Gastroesophageal sphincter (tissue), 4 donors: ENCODE measurements around the gene ADM5. TPM values are rescaled to one million over a fixed set of nuclear protein-coding genes. Genes with fewer than 3 reads are reported as not detected.

Experiments
- ATAC-seq: fragments of 150-250 bp; one replicate; pipeline ENCODE4 v1.9.1; 2016; ENCODE audit warnings: mild to moderate bottlenecking, moderate library complexity
- H3K27ac ChIP-seq, 4 donors: fragments of 200-600 bp; sonication (generic) in 3 of 4; 1 replicate in 3 of 4; 2 replicates in 1 of 4; pipeline ENCODE4 v1.5.1; 2016 to 2019
- H3K27me3 ChIP-seq: fragments of 200-600 bp; sonication (generic); one replicate; pipeline ENCODE4 v1.5.1; 2019
- H3K36me3 ChIP-seq, 2 donors: fragments of 200-600 bp; sonication (generic); one replicate each; pipeline ENCODE4 v1.5.1; 2019; ENCODE audit warnings: control low read depth in 1 of 2
- H3K4me1 ChIP-seq, 3 donors: fragments of 200-600 bp; sonication (generic); 1 replicate in 2 of 3; 2 replicates in 1 of 3; pipeline ENCODE4 v1.5.1; 2016 to 2019; ENCODE audit warnings: control low read depth in 2 of 3
- H3K4me3 ChIP-seq, 2 donors: fragments of 200-600 bp; sonication (generic); one replicate each; pipeline ENCODE4 v1.5.1; 2019; ENCODE audit warnings: mild to moderate bottlenecking in 1 of 2, moderate library complexity in 1 of 2
- H3K9me3 ChIP-seq, 3 donors: fragments of 200-600 bp; sonication (generic); one replicate each; pipeline ENCODE4 v1.5.1; 2017 to 2019; ENCODE audit warnings: control low read depth in 2 of 3
- CTCF ChIP-seq, 4 experiments: fragments of 200-600 bp in 2 of 4; fragments of 450-650 bp in 2 of 4; sonication (generic) in 1 of 4; IDR thresholded peaks; one replicate each; pipeline ENCODE4 v1.5.1; 2017 to 2019; ENCODE audit warnings: antibody characterized with exemption in 4 of 4, mild to moderate bottlenecking in 2 of 4, moderate library complexity in 2 of 4
- EP300 ChIP-seq: sonication (generic); formaldehyde crosslinking; IDR thresholded peaks from one replicate; pipeline ENCODE4 v1.6.1; 2017; ENCODE audit warnings: antibody characterized with exemption, mild to moderate bottlenecking
- POLR2A ChIP-seq, 2 donors: fragments of 450-650 bp; IDR thresholded peaks; one replicate each; pipeline ENCODE4 v1.6.1; 2017; ENCODE audit warnings: antibody characterized with exemption in 2 of 2, mild to moderate bottlenecking in 2 of 2, moderate library complexity in 1 of 2
- POLR2AphosphoS5 ChIP-seq: sonication (generic); formaldehyde crosslinking; IDR thresholded peaks from one replicate; pipeline ENCODE4 v1.6.1; 2017; ENCODE audit warnings: antibody characterized with exemption
- WGBS, 2 donors: methylation state at CpG; one replicate each; pipeline ENCODE4 v1.1.5; 2018; ENCODE audit warnings: low coverage in 1 of 2; 5-methylcytosine and 5-hydroxymethylcytosine counted together
- total RNA-seq, 4 donors: library from RNA; depleted of rRNA; stranded (reverse); fragments of >200 nt; gene quantifications; one replicate each; pipeline ENCODE4 v1.1.0, GENCODE V29; 2016

The ADM5 gene
- 1 to 10 TPM in 3 of 4 donors, not detected in 1; 1.3 to 4.1 (median 1.5) TPM for total RNA-seq

GRCh38 chr19:49689133-49690078 is at the start of gene ADM5:
ADM5 (plus strand) TSS chr19:49689594; CDS start chr19:49689838, 244 bp downstream.
- 28% methylated on average over 5 of the region's 54 CpGs; no CpG with 5 or more reads in 1 of the 2 donors for WGBS, 2 donors
- no peaks in the 10 kb centered on the region for H3K9me3 ChIP-seq
- peaks cover 0 to 37% (median 24%) of the 10 kb centered on the region in 3 donors for H3K4me1 ChIP-seq
- peaks cover 37% of the 10 kb centered on the region for H3K27me3 ChIP-seq
- H3K27ac ChIP-seq, result peak within 1 kb of the TSS in 3 of 4 donors; percentile 62 to 72 (median 71)
- H3K4me3 ChIP-seq, result peak within 1 kb of the TSS; percentile 25 to 52
- TF ChIP-seq POLR2A (IDR thresholded peaks at IDR 0.05), result no peak
- no peak for TF ChIP-seq POLR2AphosphoS5
- no peak for TF ChIP-seq EP300
- peak in 3 of 4 experiments; percentile 36 to 57 (median 42) for TF ChIP-seq CTCF (IDR thresholded peaks at IDR 0.05)
- peak; percentile 35 for ATAC-seq
- H3K36me3 ChIP-seq, result peaks cover 0 to 43% of the 10 kb centered on the region in 2 donors

GRCh38 chr19:49640113-49640898 is 49.1 kb upstream of the ADM5 start, which contains the start of gene RRAS:
RRAS (minus strand) TSS chr19:49640143; CDS start chr19:49640098, 45 bp downstream.
- peaks cover 0 to 22% of the 10 kb centered on the region in 2 donors for H3K36me3 ChIP-seq
- no peaks in the 10 kb centered on the region for H3K27me3 ChIP-seq
- WGBS, 2 donors, result 0% methylated on average over 10 to 14 of the region's 51 CpGs
- peaks cover 0 to 82% (median 31%) of the 10 kb centered on the region in 3 donors for H3K4me1 ChIP-seq
- TF ChIP-seq POLR2A (IDR thresholded peaks at IDR 0.05), result peak; percentile 90 to 91
- no peak for TF ChIP-seq CTCF (IDR thresholded peaks at IDR 0.05)
- TF ChIP-seq EP300, result no peak
- TF ChIP-seq POLR2AphosphoS5, result peak; percentile 98
- H3K4me3 ChIP-seq, result peak within 1 kb of the TSS; percentile 76 to 91
- ATAC-seq, result peak; percentile 78
- peak within 1 kb of the TSS; percentile 99 to 100 (median 100) for H3K27ac ChIP-seq
- no peaks in the 10 kb centered on the region for H3K9me3 ChIP-seq

- Histone ChIP-seq H3K27me3 (no peaks in the 10 kb centered on the region), H3K4me3 (peak within 1 kb of the TSS; percentile 70 to 76), H3K4me1 (peaks cover 0 to 81% (median 34%) of the 10 kb centered on the region in 3 donors), H3K27ac (peak within 1 kb of the TSS; percentile 99 to 100 (median 100)), H3K36me3 (peaks cover 0 to 22% of the 10 kb centered on the region in 2 donors), H3K9me3 (no peaks in the 10 kb centered on the region)
- TF ChIP-seq POLR2AphosphoS5 (peak; percentile 98), EP300 (no peak), POLR2A (IDR thresholded peaks at IDR 0.05) (peak; percentile 84 to 94), CTCF (IDR thresholded peaks at IDR 0.05) (no peak)
- ATAC-seq, result peak; percentile 69
- WGBS, 2 donors, result 1 to 13% methylated on average over 3 to 29 of the region's 87 CpGs
These were observed 47.5 kb upstream of the ADM5 start, which contains the start of gene SCAF1 for GRCh38 chr19:49641688-49642491. SCAF1 (plus strand) TSS chr19:49642209; CDS start chr19:49645027, 2,818 bp downstream.

GRCh38 chr19:49642492-49643035 is 46.8 kb upstream of the ADM5 start:
- 10 to 28% methylated on average over 2 to 3 of the region's 5 CpGs for WGBS, 2 donors
- no peak for ATAC-seq
- H3K27ac ChIP-seq, result peak overlapping the region; percentile 78 to 100 (median 100)
- no peak for TF ChIP-seq POLR2A (IDR thresholded peaks at IDR 0.05)
- TF ChIP-seq POLR2AphosphoS5, result no peak
- no peak for TF ChIP-seq EP300
- no peak for TF ChIP-seq CTCF (IDR thresholded peaks at IDR 0.05)
- peaks cover 0 to 29% of the 10 kb centered on the region in 2 donors for H3K36me3 ChIP-seq
- H3K4me1 ChIP-seq, result peaks cover 0 to 74% (median 31%) of the 10 kb centered on the region in 3 donors
- no peaks in the 10 kb centered on the region for H3K27me3 ChIP-seq
- H3K9me3 ChIP-seq, result no peaks in the 10 kb centered on the region
- peak overlapping the region; percentile 70 to 76 for H3K4me3 ChIP-seq
